HG03066 (cell line): ENCODE data around the gene MRPL52.
"Not testable (repeated sequence)": the region's sequence is repeated elsewhere in the genome, so short reads cannot be mapped to it uniquely, and the experiment has no call there.

Source experiments
- ATAC-seq: cut with Tn5 transposase; IDR thresholded peaks from one replicate; pipeline ENCODE4 v1.9.1; 2021; ENCODE audit warnings: low read depth; ENCODE audit not compliant: unreplicated experiment

Gene MRPL52

GRCh38 chr14:22829661-22830442, at the start of gene MRPL52:
TSS of gene MRPL52 (plus strand) at chr14:22829887. CDS start at chr14:22829913, 26 bp downstream.
- ATAC-seq = peak; percentile 80

GRCh38 chr14:22780105-22780679, 49.5 kb upstream of the MRPL52 start:
- no peak for ATAC-seq

GRCh38 chr14:22780941-22781300, 48.8 kb upstream of the MRPL52 start:
- ATAC-seq = no peak

- no peak for ATAC-seq
Measured at GRCh38 chr14:22781301-22781991, 48.2 kb upstream of the MRPL52 start.

GRCh38 chr14:22786685-22787084, 43.0 kb upstream of the MRPL52 start:
- no peak for ATAC-seq

- ATAC-seq = no peak
Measured at GRCh38 chr14:22791301-22791700, 38.4 kb upstream of the MRPL52 start.

GRCh38 chr14:22792158-22792557, 37.5 kb upstream of the MRPL52 start:
- ATAC-seq = no peak

GRCh38 chr14:22793550-22793949, 36.1 kb upstream of the MRPL52 start:
- not testable (repeated sequence) for ATAC-seq

GRCh38 chr14:22793976-22794375, 35.7 kb upstream of the MRPL52 start:
- no peak for ATAC-seq

GRCh38 chr14:22794551-22794951, 35.1 kb upstream of the MRPL52 start:
- peak; percentile 45 for ATAC-seq

- ATAC-seq = peak; percentile 51
Measured at GRCh38 chr14:22796087-22796707, 33.5 kb upstream of the MRPL52 start.

- no peak for ATAC-seq
Measured at GRCh38 chr14:22797017-22797917, 32.4 kb upstream of the MRPL52 start.

- ATAC-seq = no peak
Measured at GRCh38 chr14:22798528-22798927, 31.2 kb upstream of the MRPL52 start.

GRCh38 chr14:22800346-22800745, 29.3 kb upstream of the MRPL52 start:
- no peak for ATAC-seq

- ATAC-seq = no peak
Measured at GRCh38 chr14:22801716-22802115, 28.0 kb upstream of the MRPL52 start.

- peak; percentile 48 for ATAC-seq
Measured at GRCh38 chr14:22802860-22803686, 26.6 kb upstream of the MRPL52 start.

GRCh38 chr14:22803687-22803974, 26.1 kb upstream of the MRPL52 start:
- ATAC-seq = peak; percentile 51

- ATAC-seq = not testable (repeated sequence)
Measured at GRCh38 chr14:22805235-22805634, 24.5 kb upstream of the MRPL52 start.

- ATAC-seq = no peak
Measured at GRCh38 chr14:22807432-22808087, 22.1 kb upstream of the MRPL52 start.
